ENCODE data around the gene TESPA1. TPM values are rescaled to one million over a fixed set of nuclear protein-coding genes. Genes with fewer than 3 reads are reported as not detected.
"Not testable (repeated sequence)": the region's sequence is repeated elsewhere in the genome, so short reads cannot be mapped to it uniquely, and the experiment has no call there.

TESPA1 gene
- total and polyA plus RNA-seq, 4 donors = 0.73 to 3.1 (median 1.7) TPM

DNA sequence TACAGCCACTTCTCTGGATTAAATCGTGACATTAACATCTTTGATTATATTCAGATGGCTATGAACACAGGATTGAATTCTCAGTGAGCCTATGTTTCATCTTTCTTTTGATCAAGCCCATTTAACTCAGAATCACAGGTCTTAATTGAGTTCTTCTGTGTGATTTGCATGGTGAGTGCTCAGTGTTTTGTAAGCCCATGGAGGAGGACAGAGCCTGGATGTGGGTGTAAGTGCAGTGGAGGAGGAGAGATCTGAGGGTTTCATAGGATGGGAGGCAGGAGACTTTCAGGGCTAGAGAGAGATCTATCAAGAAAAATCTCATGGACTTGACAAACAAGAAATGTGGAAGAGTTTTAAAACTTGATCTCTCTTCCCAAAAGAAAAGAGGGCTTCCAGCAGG lies 5.3 kb upstream of the TESPA1 start:
- TF ChIP-seq CTCF (IDR thresholded peaks at IDR 0.05; ENCODE audit: control extremely low read depth, extremely low read depth) = no peak
- ATAC-seq (ENCODE audit: insufficient read depth, low FRiP score) (no peak), DNase-seq (no peak)
- Histone ChIP-seq H3K4me1 (ENCODE audit: control insufficient read depth in 5 of 5, insufficient read depth in 5 of 5, low read length in 5 of 5) (peaks cover 0 to 8% (median 0%) of the 10 kb centered on the region in 5 donors), H3K9me3 (ENCODE audit: control insufficient read depth in 4 of 4, insufficient read depth in 3 of 4, low read length in 3 of 4) (no peaks in the 10 kb centered on the region), H3K4me3 (no peak overlapping the region), H3K27me3 (ENCODE audit: control insufficient read depth in 3 of 3, insufficient read depth in 3 of 3, low read length in 2 of 3) (no peaks in the 10 kb centered on the region), H3K36me3 (ENCODE audit: control insufficient read depth in 4 of 4, insufficient read depth in 4 of 4, low read length in 4 of 4) (no peaks in the 10 kb centered on the region), H3K9ac (ENCODE audit: insufficient read depth in 1 of 2, low read length in 2 of 2) (no peak overlapping the region), H3K27ac (ENCODE audit: low read depth in 1 of 2, low read length in 1 of 2) (no peak overlapping the region)
- WGBS, 2 donors = 71 to 78% methylated on average over 1 of the region's 1 CpG

DNA sequence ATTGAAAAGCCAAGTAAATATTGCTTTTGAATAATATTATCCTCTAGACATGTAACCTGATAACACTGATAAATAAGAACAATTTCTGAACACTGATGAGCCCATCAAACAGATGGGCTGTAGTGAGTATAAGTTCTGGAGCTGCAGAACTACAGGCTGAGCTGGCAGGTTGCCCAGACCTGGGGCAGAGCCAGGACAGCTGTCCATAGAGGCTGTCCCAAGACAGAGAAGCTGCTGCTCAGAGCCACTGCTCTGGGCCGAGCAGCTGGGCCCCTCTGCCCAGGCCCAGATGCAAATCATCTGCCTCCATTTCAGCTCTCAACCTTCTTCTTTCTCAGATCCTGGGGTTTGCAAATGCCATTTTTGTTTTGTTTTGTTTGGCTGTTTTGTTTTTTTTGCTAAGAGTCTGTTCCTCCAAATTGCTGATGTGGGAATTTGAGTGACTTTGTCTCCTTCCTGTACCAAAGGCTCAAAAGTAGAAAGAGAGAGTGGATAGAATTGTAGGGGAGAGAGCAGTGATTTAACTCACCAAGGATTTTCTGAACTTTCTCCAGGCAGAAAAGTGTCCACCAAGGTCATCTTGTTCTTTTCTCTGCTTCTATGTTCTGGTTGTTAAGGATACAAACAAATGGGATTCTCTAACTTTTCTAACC lies 4.0 kb upstream of the TESPA1 start:
- 13 to 39% methylated on average over 1 of the region's 1 CpG for WGBS, 2 donors
- TF ChIP-seq CTCF (IDR thresholded peaks at IDR 0.05; ENCODE audit: control extremely low read depth, extremely low read depth) = no peak
- no peak overlapping the region for H3K9ac ChIP-seq (ENCODE audit: insufficient read depth in 1 of 2, low read length in 2 of 2)

DNA sequence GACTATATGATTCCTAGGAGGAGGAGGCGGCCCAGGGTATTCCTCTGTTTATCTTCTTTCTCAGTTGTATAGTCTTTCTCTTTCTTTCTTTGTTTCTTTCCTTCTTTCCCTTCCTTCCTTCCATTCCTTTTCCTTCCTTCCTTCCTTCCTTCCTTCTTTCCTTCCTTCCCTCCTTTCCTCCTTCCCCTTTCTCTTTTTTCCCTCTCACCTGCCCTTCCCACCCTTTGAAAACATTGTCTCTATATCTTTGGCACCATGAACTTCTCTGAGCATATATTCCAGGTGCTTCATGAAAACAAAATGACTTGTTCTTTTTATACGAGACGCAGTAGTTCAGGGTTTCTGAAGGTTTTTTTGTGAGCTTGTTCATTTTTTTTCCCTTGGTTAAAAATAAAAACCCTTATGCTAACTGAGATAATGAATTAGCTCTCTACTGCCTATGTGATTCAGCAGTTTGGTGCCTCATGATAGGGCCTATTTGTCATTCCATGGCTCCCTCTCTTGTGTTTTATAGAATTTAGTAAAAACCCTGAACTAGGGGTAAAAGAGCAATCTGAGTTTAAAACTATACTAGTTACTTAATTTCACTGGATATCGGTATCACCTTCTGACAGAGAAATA lies 3.2 kb upstream of the TESPA1 start:
- no peak for DNase-seq
- 66 to 74% methylated on average over 4 of the region's 4 CpGs for WGBS, 2 donors
- Histone ChIP-seq H3K9me3 (ENCODE audit: control insufficient read depth in 4 of 4, insufficient read depth in 3 of 4, low read length in 3 of 4) (no peaks in the 10 kb centered on the region), H3K27ac (ENCODE audit: low read depth in 1 of 2, low read length in 1 of 2) (no peak overlapping the region), H3K9ac (ENCODE audit: insufficient read depth in 1 of 2, low read length in 2 of 2) (no peak overlapping the region), H3K27me3 (ENCODE audit: control insufficient read depth in 3 of 3, insufficient read depth in 3 of 3, low read length in 2 of 3) (no peaks in the 10 kb centered on the region), H3K36me3 (ENCODE audit: control insufficient read depth in 4 of 4, insufficient read depth in 4 of 4, low read length in 4 of 4) (no peaks in the 10 kb centered on the region), H3K4me1 (ENCODE audit: control insufficient read depth in 5 of 5, insufficient read depth in 5 of 5, low read length in 5 of 5) (peaks cover 0 to 8% (median 0%) of the 10 kb centered on the region in 5 donors), H3K4me3 (no peak overlapping the region)
- no peak for TF ChIP-seq CTCF (IDR thresholded peaks at IDR 0.05; ENCODE audit: control extremely low read depth, extremely low read depth)
- no peak for ATAC-seq (ENCODE audit: insufficient read depth, low FRiP score)

More for the DNA sequence above, 4.0 kb upstream of the TESPA1 start:
- peaks cover 0 to 8% (median 0%) of the 10 kb centered on the region in 5 donors for H3K4me1 ChIP-seq (ENCODE audit: control insufficient read depth in 5 of 5, insufficient read depth in 5 of 5, low read length in 5 of 5)
- peak; percentile 39 for ATAC-seq (ENCODE audit: insufficient read depth, low FRiP score)
- H3K27ac ChIP-seq (ENCODE audit: low read depth in 1 of 2, low read length in 1 of 2) = no peak overlapping the region
- DNase-seq = peak; percentile 71 to 89 (median 86)
- no peaks in the 10 kb centered on the region for H3K27me3 ChIP-seq (ENCODE audit: control insufficient read depth in 3 of 3, insufficient read depth in 3 of 3, low read length in 2 of 3)
- H3K9me3 ChIP-seq (ENCODE audit: control insufficient read depth in 4 of 4, insufficient read depth in 3 of 4, low read length in 3 of 4) = no peaks in the 10 kb centered on the region
- no peak overlapping the region for H3K4me3 ChIP-seq
- H3K36me3 ChIP-seq (ENCODE audit: control insufficient read depth in 4 of 4, insufficient read depth in 4 of 4, low read length in 4 of 4) = no peaks in the 10 kb centered on the region

DNA sequence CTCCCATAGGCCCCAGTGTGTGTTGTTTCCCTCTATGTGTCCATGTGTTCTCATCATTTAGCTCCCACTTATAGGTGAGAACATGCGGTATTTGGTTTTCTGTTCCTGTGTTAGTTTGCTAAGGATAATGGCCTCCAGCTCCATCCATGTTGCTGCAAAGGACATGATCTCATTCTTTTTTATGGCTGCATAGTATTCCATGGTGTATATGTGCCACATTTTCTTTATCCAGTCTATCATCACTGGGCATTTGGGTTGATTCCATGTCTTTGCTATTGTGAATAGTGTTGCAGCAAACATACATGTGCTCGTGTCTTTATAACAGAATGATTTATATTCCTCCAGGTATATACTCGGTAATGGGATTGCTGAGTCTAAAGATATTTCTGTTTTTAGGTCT lies 2.2 kb upstream of the TESPA1 start:
- not testable (repeated sequence) for H3K9ac ChIP-seq (ENCODE audit: insufficient read depth in 1 of 2, low read length in 2 of 2); H3K9me3 ChIP-seq (ENCODE audit: control insufficient read depth in 4 of 4, insufficient read depth in 3 of 4, low read length in 3 of 4); H3K4me1 ChIP-seq (ENCODE audit: control insufficient read depth in 5 of 5, insufficient read depth in 5 of 5, low read length in 5 of 5); H3K4me3 ChIP-seq; ATAC-seq (ENCODE audit: insufficient read depth, low FRiP score); DNase-seq; H3K27ac ChIP-seq (ENCODE audit: low read depth in 1 of 2, low read length in 1 of 2); H3K27me3 ChIP-seq (ENCODE audit: control insufficient read depth in 3 of 3, insufficient read depth in 3 of 3, low read length in 2 of 3); H3K36me3 ChIP-seq (ENCODE audit: control insufficient read depth in 4 of 4, insufficient read depth in 4 of 4, low read length in 4 of 4)
- 86 to 93% methylated on average over 3 of the region's 3 CpGs for WGBS, 2 donors
